Type B pancreatic cell (in vitro differentiated cells): ENCODE measurements around the gene HOMER3. TPM values are rescaled to one million over a fixed set of nuclear protein-coding genes. Genes with fewer than 3 reads are reported as not detected.
A peak's percentile ranks its signal among the peaks of the same experiment; 100 is the strongest.

Source experiments
- DNase-seq: peaks from one replicate; pipeline ENCODE4 v3.0.0; 2021; ENCODE audit warnings: mixed read lengths; ENCODE audit not compliant: unreplicated experiment; ENCODE audit errors: extremely low spot score
- H3K27ac Mint-ChIP-seq: 2 replicates; pipeline ENCODE4 v1.8.0; 2021; ENCODE audit warnings: mild to moderate bottlenecking, mixed read lengths
- H3K27me3 Mint-ChIP-seq: 2 replicates; pipeline ENCODE4 v1.8.0; 2021; ENCODE audit warnings: mixed read lengths
- H3K36me3 Mint-ChIP-seq: 2 replicates; pipeline ENCODE4 v1.8.0; 2021; ENCODE audit warnings: mixed read lengths
- H3K4me1 Mint-ChIP-seq: one replicate; pipeline ENCODE4 v1.8.0; 2021; ENCODE audit warnings: mixed read lengths; ENCODE audit not compliant: unreplicated experiment
- H3K4me3 Mint-ChIP-seq: 2 replicates; pipeline ENCODE4 v1.8.0; 2021; ENCODE audit warnings: mild to moderate bottlenecking, mixed read lengths
- H3K9me3 Mint-ChIP-seq: 2 replicates; pipeline ENCODE4 v1.8.0; 2021; ENCODE audit warnings: mixed read lengths
- CTCF ChIP-seq: fragments of 200-600 bp; sonication (generic); conservative IDR thresholded peaks from 2 replicates; pipeline ENCODE4 v1.5.0; 2021; ENCODE audit warnings: antibody characterized with exemption, mild to moderate bottlenecking
- total RNA-seq: library from RNA; stranded (reverse); gene quantifications from 2 replicates; pipeline ENCODE4 v1.2.1, GENCODE V29; 2021; ENCODE audit warnings: low replicate concordance

The HOMER3 gene
- total RNA-seq, 1 donor from 2014 or later: 38.6 TPM

GRCh38 chr19:18929311-18929710 is 11.7 kb downstream of the HOMER3 start:
- Mint-ChIP-seq H3K27me3 (no peaks in the 10 kb centered on the region), H3K36me3 (peaks cover 9% of the 10 kb centered on the region), H3K27ac (no peak overlapping the region), H3K4me1 (no peaks in the 10 kb centered on the region), H3K9me3 (no peaks in the 10 kb centered on the region), H3K4me3 (no peak overlapping the region)
- no peak for DNase-seq
- no peak for TF ChIP-seq CTCF

GRCh38 chr19:18928018-18928805 is 12.8 kb downstream of the HOMER3 start:
- no peaks in the 10 kb centered on the region for H3K27me3 Mint-ChIP-seq
- TF ChIP-seq CTCF: no peak
- peaks cover 4% of the 10 kb centered on the region for H3K36me3 Mint-ChIP-seq
- no peak overlapping the region for H3K27ac Mint-ChIP-seq
- H3K4me1 Mint-ChIP-seq: no peaks in the 10 kb centered on the region
- no peaks in the 10 kb centered on the region for H3K9me3 Mint-ChIP-seq
- DNase-seq: no peak
- H3K4me3 Mint-ChIP-seq: no peak overlapping the region

- Mint-ChIP-seq H3K9me3 (no peaks in the 10 kb centered on the region), H3K36me3 (peaks cover 4% of the 10 kb centered on the region), H3K4me3 (no peak overlapping the region), H3K27ac (no peak overlapping the region), H3K4me1 (peaks cover 4% of the 10 kb centered on the region), H3K27me3 (no peaks in the 10 kb centered on the region)
- no peak for TF ChIP-seq CTCF
- DNase-seq: no peak
These were observed 16.3 kb downstream of the HOMER3 start for GRCh38 chr19:18924684-18925213.

GRCh38 chr19:18922228-18922985 is 18.6 kb downstream of the HOMER3 start:
- Mint-ChIP-seq H3K27me3 (no peaks in the 10 kb centered on the region), H3K9me3 (no peaks in the 10 kb centered on the region), H3K36me3 (peaks cover 4% of the 10 kb centered on the region), H3K27ac (no peak overlapping the region), H3K4me1 (peaks cover 13% of the 10 kb centered on the region), H3K4me3 (no peak overlapping the region)
- no peak for DNase-seq
- no peak for TF ChIP-seq CTCF

- peaks cover 14% of the 10 kb centered on the region for H3K4me1 Mint-ChIP-seq
These were observed 19.4 kb downstream of the HOMER3 start for GRCh38 chr19:18921593-18921992.

More at GRCh38 chr19:18921593-18921992, 19.4 kb downstream of the HOMER3 start:
- no peak for TF ChIP-seq CTCF
- H3K27ac Mint-ChIP-seq: no peak overlapping the region
- H3K36me3 Mint-ChIP-seq: peaks cover 4% of the 10 kb centered on the region
- DNase-seq: no peak
- no peaks in the 10 kb centered on the region for H3K27me3 Mint-ChIP-seq
- H3K4me3 Mint-ChIP-seq: peak overlapping the region; percentile 55
- H3K9me3 Mint-ChIP-seq: no peaks in the 10 kb centered on the region
